Right renal cortex interstitium (tissue), 3 donors: ENCODE data around the gene HIVEP1. TPM values are rescaled to one million over a fixed set of nuclear protein-coding genes. Genes with fewer than 3 reads are reported as not detected.

Source experiments
- DNase-seq, 3 donors: peaks; one replicate each; pipeline ENCODE4 v3.0.0-alpha.2; 2013; ENCODE audit warnings: low read depth in 3 of 3, low spot score in 2 of 3
- polyA plus RNA-seq, 3 donors: library from polyadenylated mRNA; unstranded; fragments of 120-200 nt; gene quantifications; one replicate each; pipeline ENCODE4 v1.2.1, GENCODE V29; 2013; ENCODE audit not compliant: insufficient read length in 3 of 3

Gene HIVEP1
- polyA plus RNA-seq = 10 to 100 TPM; 21.0 to 23.4 (median 21.9) TPM

DNA sequence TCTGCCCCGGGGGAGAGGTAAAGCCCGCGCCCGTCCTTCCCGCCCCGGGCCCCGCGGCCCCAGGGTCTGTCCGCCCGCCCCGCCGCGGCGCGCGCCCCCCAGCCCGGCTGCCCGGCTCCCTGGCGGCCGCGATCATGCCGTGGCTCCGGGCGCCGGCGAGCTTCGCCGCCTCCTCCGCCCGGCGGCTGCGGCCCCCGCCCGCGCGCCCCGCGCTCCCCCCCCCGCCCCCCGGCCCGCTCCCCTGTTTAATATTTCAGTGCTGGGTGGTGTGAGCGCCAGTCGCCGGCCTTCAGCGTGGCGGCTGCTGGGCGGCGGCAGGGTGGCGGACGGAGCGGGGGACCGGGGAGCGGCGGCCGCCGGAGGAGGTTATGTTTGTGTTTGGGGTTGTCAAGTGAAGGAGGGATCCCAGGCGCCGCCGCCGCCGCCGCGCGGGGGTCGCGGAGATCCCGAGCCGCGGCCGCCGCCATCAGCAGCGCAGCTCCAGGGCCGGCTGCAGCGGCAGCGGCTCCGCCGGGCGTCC is at the start of gene HIVEP1:
TSS of gene HIVEP1 (plus strand) at position 275 of the 520 bp plus-strand sequence. CDS start 3,317 bp downstream, outside the sequence.
- no peak for DNase-seq

DNA sequence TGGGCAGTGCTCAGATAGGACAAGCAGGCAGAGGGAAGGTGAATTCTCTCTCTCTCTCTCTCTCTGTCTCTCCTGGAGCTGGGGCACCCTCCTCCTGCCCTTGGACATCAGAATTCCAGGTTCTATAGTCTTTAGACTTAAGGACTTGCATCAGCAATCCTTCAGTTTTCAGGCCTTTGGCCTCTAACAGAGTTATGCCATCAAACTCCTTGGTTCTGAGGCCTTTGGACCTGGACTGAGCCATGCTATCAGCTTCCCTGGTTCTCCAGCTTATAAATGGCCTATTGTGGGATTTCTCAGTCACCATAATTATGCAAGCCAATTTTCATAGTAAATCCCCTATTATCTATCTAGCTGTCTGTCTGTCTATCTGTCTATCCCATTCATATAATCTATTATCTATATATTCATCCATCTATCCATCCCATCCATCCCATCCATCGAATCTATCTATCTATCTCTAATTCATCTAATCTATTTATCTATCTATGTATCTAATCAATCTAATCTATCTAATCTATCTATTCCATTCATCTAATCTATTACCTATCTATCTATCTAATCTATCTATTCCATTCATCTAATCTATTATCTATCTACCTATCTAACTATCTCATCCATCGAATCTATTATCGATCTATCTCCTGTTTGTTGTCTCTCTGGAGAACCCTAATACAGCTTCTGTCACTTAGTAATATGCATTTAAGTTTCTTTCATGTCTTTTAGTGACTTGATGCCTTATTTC is 48.2 kb upstream of the HIVEP1 start:
- no peak for DNase-seq

DNA sequence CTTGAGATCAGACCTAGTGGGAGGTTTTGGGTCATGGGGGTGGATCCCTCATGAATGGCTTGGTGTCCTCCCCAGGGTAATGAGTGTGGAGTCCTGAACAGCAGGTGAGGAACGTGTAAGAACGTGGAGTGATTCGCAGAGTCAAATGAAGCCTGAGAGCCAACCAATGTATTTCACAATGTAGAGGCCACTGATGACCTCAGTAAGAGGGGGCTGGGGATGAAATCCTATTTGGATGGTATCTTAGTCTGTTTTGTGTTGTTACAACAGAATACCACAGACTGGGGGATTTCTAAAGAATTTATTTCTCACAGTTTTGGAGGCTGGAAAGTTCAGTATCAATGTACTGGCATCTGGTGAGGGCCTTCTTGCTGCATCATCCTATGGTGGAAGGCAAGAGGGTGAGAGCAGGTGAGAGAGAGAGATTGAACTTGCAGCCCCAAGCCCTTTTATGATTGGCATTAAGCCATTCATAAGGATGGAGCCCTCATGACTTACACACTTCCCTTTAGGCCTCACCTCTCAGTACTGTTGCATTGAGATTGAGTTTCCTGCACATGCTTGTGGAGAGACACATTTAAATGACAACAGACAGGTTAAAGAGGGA is 47.3 kb upstream of the HIVEP1 start:
- DNase-seq = no peak

DNA sequence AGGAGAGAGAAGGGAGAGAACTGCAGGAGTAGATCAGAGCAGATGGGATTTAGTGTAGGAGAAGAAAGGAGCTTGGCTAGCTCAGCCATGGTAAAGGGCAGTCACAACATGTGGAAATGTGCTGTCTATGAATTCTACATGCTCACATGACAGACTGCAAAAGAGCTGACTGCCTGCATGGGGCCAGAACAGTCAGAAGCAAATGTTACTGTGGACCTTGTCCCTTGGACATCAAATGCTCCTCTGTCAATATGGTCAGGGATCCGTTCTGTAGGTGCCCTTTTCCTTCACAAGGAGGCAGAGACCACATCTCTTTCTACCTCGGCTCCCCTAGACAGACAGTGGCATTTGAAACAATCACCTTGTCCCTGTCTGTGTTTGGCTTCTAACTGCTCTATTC is 46.6 kb upstream of the HIVEP1 start:
- DNase-seq = no peak

DNA sequence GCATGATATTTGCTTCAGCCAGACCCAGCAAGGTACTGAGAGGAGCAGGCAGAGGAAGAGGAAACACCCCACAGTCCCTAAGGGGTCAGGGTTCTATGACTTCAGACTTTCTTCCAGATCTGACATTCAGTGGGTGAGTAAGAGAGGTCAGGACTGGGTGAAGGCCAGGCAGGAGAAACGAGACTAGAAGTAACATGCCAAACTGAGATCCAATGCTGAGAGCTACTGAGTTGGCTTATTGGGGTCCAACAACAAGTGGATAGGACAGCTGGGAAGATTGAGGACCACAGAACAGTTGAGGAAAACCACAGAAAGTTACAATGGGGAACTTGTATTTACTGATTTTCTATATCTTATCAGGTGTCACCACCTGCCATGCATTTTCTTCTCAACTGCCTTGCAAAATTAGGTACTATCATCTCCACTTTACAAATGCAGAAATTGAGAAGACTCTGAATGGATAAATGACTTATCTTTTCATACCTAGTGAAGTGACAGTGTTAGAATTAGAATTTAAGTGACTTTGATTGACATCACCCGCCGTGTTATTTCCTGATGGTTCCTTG is 43.8 kb upstream of the HIVEP1 start:
- DNase-seq = no peak

DNA sequence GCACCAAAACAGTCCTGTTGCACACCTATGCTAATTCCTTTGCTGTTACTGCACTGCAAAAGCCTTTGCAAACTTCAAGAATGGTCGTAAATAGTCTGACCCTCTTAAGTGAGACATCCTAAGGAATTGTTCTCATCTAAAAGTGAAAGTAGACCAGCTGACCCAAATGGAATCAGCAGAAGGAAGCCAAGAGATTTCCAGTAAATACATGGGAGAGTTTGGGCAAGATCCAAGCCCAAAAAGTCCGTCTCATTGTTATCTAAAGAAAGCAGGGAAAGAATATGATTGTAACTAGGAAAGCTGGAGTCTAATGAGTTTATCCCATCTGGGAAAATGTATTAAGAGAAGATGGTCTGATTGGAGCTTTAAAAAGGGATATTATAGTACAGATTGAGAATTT is 43.0 kb upstream of the HIVEP1 start:
- no peak for DNase-seq

DNA sequence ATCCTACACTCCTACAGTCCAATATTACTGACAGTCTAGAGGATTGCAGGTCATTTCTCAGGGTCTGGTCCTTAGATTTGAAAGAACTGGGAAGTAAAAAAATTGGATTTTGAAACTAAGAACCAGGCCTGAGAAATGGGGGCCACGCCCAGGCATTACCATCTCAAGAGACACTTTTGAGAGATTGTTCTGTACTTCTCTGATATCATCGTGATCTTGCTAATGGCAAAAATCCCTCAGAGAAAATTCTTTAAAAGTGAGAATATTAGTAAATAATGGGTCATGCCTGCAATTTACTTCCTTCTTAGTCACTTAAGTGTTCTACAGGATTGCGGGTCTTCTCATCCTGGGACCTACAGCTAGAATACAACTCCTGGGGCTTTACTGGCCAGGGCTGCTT is 42.0 kb upstream of the HIVEP1 start:
- no peak for DNase-seq

DNA sequence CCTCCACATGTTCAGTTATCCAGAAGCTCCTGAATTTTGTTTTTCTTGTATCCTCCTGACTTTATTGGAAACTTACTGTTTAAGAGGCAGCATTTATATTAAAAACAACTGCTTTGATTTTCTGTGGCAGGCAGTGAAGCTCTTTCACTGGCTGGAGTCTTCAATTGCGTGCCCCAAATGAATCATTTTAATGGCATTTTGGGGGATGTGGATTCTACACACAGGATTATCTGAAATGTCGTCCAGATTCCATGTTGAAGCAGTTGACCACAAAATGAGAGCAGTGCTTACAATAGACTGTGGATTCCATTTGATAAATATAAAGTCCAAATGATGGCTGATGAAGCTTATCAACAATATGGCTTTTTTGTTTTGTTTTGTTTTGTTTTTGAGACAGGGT is 41.0 kb upstream of the HIVEP1 start:
- DNase-seq = no peak

DNA sequence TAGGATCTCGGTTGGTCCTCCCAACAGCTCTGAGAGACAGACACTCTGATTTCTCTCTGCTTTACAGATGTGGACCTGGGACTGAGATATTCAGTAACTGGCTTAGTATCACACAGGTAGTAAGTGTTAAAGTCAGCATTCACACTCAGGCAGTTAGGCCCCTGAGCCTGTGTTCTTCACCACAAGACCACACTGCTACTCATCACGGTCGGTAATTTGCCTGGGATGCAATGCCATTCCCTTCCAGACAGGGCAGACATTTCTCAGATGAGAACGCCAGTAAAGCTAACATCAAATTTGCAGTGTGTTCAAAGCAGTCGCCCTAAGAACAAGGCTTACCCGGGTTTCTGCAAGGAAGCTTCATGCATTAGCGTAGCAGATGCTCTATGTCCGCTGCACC is 39.8 kb upstream of the HIVEP1 start:
- no peak for DNase-seq

DNA sequence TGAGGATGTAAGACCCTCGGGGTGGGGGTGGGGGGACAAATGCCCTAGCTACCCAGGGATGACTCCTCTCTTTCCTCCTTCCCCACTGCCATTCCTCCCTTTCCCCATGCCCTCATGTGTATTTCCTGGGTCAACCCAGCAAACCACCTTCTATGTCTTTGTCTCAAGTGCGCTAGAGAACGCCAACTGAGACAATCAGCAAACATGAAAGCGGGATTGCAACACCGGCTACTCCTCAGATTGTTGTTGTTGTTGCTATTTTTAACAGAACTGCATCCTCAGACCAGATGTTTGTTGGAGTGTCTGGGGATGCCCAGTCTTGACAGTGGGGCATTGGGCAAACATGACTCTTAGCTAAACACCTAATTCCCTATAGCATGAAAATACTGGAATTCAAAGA is 39.3 kb upstream of the HIVEP1 start:
- no peak for DNase-seq

DNA sequence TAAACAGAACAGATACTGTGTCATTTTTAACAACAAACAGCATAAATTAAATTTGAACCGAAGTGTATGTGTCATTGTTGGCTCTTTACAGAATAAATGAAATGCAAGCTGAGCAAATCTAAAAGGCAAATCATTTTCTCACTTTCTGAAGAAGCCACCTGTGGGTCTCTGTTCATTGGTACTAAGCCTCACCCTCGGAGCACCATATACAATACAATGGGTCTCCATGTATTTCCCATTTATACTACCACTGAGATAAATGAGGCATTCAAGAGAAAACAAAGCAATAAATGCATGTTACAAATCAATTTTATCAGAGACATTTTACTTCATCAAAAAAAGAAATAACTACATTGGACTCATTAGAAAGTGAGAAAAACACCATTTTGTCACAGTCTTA is 38.9 kb upstream of the HIVEP1 start:
- no peak for DNase-seq

DNA sequence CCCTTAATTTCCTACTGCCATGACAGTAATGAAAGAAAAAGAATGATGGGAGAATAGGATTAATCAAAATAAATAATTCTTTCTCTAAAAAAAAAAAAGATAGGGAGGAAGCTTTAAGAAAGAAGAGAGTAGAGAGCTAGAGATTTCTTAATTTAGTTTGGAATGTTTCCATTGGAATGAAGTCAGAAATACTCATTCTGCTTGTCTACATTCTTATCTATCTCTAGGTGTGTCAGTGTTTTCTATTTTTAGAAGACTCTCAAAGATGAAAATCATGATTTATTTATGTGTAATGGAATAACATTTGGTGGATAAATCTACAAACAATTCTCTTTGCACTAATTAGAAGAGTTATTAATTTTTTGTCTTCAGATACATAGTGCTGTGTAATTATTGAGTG is 38.0 kb upstream of the HIVEP1 start:
- DNase-seq = no peak

DNA sequence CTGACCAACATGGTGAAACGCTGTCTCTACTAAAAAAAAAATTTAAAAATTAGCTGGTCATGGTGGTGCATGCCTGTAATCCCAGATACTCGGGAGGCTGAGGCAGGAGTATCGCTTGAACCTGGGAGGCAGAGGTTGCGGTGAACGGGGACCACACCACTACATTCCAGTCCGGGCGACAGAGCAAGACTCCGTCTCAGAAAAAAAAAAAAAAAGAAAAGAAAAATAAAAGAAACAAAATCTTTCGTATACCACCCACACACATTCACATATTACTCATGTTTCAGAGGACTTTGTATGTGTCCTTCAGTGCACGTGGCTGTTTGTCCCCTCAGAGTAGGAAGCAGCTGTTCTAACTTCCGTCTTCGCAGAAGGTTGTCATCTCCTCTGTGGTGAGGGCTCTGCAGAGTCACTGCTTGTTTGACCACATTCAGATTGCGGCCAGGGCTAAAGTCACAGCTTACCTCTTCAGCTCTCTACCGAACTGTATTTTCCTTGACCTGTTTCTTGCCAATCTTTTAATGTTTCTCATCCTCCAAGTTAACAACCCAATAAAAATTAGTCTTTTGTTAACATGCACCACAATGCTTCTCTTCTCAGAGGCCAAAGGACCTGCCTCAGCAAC is 36.6 kb upstream of the HIVEP1 start:
- DNase-seq = no peak

DNA sequence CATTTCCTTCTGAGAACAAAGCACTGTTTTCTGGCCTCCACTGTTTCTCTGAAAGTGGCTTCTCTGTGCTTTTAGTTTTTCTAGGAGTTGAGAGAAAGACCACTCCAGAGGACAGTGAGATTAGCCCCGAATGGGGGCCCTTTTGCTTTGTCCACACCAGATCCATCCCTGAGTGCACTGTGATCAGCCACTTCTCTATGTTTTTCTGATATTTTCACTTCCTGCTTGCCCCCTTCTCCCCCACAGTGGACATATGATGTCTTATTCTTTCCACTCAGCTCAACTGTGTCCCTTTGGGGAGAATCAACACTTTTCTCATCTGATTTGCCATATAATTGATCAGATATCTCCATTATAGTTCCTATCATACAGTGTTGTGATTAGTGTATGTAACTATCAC is 35.6 kb upstream of the HIVEP1 start:
- no peak for DNase-seq

DNA sequence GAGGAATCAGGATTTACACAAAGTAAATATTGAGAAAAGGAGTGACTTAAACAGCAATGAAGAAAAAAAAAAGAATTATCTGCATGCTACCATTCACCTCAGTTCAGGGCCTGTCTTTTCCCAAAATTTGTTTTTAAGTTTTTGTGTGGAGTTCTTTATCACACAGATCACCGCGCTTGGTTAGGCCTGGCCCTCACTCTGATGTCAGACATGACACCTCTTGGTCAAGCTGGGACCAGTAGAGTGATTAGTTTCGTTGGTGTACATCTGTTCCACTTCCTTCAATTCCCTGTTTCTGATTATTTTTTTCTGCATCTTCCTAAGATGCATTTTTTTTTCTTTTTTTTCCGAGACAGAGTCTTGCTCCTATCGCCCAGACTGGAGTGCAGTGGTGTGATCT is 34.9 kb upstream of the HIVEP1 start:
- no peak for DNase-seq

DNA sequence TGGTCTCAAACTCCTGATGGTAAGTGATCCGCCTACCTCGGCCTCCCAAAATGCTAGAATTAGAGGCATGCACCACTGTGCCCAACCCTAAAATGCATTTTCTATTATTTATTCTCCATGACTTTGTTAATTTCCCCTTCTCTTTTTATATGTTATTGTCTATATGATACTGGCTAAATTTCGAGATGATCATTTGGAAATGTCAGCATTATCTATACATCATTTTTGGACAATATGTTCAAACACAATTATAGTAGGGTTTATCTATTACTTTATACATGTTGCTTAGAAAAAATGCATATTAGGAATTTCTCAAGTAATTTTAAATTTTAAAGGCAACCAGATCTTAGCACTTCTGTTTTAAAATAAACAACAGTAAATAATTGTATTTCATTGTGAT is 34.4 kb upstream of the HIVEP1 start:
- DNase-seq = no peak

DNA sequence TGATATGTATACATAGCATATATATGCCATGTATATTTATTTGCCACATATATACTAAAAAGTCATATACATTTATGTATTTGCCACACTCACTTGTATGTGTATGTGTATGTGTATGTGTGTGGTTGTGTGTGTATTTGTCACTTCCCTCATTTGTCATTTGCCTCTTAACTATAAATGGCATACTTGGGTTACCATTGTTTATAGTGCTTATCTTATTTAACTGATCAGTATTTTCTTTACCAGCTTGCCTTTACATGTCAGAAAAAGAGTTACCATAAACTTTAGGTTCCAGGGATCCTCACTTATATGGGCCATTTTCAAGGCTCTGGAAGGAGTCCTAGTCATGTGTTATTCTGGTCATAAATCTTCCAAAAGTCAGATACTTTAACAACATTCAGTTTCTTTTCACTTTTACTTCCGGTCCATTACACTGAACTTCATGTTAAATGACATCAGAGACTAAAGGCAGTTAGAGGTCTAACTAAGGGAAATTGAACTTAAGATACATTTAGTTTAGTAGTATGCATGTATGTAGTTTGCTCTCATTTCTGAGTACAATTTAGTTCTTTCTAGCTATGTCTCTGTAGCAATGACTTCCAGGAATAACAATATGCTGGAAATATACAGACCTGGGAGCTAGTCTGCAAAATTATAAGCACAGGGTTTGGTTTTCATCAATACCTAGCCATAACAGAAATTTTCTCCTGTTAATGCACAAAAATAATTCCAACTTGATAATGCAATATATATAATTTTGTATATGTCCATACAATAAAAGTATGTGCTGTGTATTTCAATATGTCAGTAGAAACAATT is 33.7 kb upstream of the HIVEP1 start:
- no peak for DNase-seq

DNA sequence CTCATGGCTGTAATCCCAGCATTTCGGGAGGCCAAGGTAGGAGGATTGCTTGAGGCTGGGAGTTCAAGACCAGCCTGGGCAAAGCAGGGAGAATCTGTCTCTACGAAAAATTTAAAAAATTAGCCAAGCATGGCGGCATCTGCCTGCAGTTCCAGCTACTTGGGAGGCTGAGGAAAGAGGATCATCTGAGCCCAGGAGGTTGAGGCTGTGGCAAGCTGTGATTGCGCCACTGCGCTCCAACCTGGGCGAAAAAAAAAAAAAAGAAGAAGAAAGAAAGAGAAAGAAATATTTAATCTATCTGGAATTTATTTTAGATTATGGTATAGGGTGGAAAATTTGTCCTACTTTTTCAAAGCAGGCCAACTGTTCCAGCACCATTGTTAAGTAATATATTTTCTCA is 32.2 kb upstream of the HIVEP1 start:
- no peak for DNase-seq

DNA sequence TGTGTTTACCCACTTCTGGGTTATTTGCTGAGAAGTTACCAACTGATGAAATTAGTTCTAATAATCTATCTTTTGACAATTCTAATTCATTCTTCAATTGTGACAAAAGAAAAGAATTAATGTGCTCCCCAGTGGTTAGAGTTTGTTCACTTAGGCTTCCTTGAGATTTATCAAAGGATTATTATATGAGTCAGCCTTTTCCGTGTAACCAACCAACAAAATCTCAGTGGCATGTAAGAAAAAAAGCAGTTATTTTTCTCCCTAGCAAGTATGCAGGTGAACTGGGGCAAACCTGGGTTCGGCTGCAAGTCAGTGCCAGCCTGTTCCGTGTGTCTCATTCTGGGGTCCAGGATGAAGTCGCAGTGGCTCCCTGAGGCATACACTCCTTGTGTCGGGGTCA is 28.8 kb upstream of the HIVEP1 start:
- no peak for DNase-seq

DNA sequence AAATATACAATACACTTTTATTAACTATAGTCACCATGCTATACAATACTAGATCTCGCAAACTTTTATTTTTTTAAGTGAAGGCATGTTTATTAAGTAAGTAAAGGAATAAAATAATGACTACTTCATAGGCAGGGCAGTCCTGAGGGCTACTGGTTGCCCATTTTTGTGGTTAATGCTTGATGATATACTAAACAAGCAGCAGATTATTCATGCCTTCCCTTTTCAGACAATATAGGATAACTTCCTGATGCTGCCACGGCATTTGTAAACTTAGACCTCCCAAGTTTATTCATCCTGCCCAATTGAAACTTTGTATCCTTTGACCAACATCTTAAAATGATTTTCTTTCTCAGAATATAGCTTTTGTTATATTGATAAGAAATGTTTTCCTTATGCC is 24.7 kb upstream of the HIVEP1 start:
- DNase-seq = no peak

DNA sequence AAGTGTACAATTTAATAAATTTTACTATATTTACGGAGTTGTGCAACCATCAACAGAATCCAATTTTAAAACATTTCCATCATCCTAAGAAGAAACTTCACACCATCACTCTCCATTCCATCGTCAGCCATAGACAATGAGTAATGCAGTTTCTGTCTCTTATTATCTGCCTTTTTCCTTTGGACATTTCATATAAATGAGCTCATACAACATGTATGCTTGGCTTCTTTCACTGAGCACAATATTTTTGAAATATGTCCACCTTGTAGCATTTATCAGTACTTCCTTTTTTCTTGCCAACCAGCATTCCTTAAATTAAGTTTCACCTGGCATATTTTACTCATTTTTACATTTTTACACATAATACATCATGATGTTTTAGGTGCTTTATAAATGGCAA is 22.7 kb upstream of the HIVEP1 start:
- no peak for DNase-seq
